ENCODE results near the gene OR6A2. TPM values are rescaled to one million over a fixed set of nuclear protein-coding genes. Genes with fewer than 3 reads are reported as not detected.

The OR6A2 gene
- total and polyA plus RNA-seq, 9 of the 15 experiments (the other 6 are each of a cell fraction or from before 2014, with no cell fraction given): 0.04 to 0.69 (median 0.35) TPM; not detected in 2

- H3K27me3 ChIP-seq (ENCODE audit: control insufficient read depth in 2 of 2, insufficient read depth in 2 of 2, low read length in 2 of 2): no peaks in the 10 kb centered on the region
- no peaks in the 10 kb centered on the region for H3K9me3 ChIP-seq (replicated peaks; ENCODE audit: control insufficient read depth, insufficient read depth, low read depth, low read length)
- ChIA-PET CTCF (ENCODE audit: low intra/inter-chr PET ratio) (no interaction called here), POLR2A (interaction anchor here (0.6 kb wide), 1 partner anchor 1883 kb away, joined by 3 read pairs; no protein-coding TSS in a partner anchor)
- in situ Hi-C loops (cut with MboI): no loop called here
- H3K36me3 ChIP-seq (ENCODE audit: control insufficient read depth, insufficient read depth, low read length): no peaks in the 10 kb centered on the region
- H4K20me1 ChIP-seq (replicated peaks; ENCODE audit: control insufficient read depth, insufficient read depth, low read length): no peaks in the 10 kb centered on the region
- DNase-seq (ENCODE audit: extremely low read depth in 1 of 4, low spot score in 3 of 4) (no peak), FAIRE-seq (no peak), ATAC-seq (no peak)
- no TSS peak for BruUV-seq (replicated peaks)
- no peak overlapping the region for H3K27ac ChIP-seq (ENCODE audit: extremely low read depth, low read depth, low read length)
- H3K79me2 ChIP-seq (ENCODE audit: control insufficient read depth, insufficient read depth, low read length): no peaks in the 10 kb centered on the region
- no peak overlapping the region for H2AFZ ChIP-seq (ENCODE audit: low read depth, low read length)
- H3K9me1 ChIP-seq (ENCODE audit: control insufficient read depth, insufficient read depth, low read length): no peaks in the 10 kb centered on the region
- intact Hi-C loops (cut with micrococcal nuclease): no loop called here
- H3K9ac ChIP-seq (ENCODE audit: insufficient read depth in 1 of 2, low read depth in 2 of 2, low read length in 2 of 2): no peak overlapping the region
- no peak overlapping the region for H3K4me2 ChIP-seq (ENCODE audit: insufficient read depth, low read length)
- H3K4me3 ChIP-seq: no peak overlapping the region
- no peaks in the 10 kb centered on the region for H3K4me1 ChIP-seq (replicated peaks in 1 of 2; ENCODE audit: control insufficient read depth in 2 of 2, insufficient read depth in 2 of 2, low read length in 2 of 2)
- no peak for TF ChIP-seq ZNF592 (IDR thresholded peaks at IDR 0.05)
- no peak for TF ChIP-seq FOXA3 (CRISPR knock-in tag; conservative IDR thresholded peaks at IDR 0.05 in 1 of 2, IDR thresholded peaks at IDR 0.05 in 1 of 2)
- TF ChIP-seq ZC3H8 (IDR thresholded peaks at IDR 0.05): no peak
- no peak for TF ChIP-seq ZFP30 (CRISPR knock-in tag; IDR thresholded peaks at IDR 0.05; ENCODE audit: borderline replicate concordance)
- no peak for TF ChIP-seq PCBP1 (IDR thresholded peaks at IDR 0.05; ENCODE audit: low read depth, low read length, poor library complexity, severe bottlenecking)
- no peak for TF ChIP-seq MED1 (CRISPR knock-in tag; IDR thresholded peaks at IDR 0.05; ENCODE audit: borderline replicate concordance)
- TF ChIP-seq OTX1 (CRISPR knock-in tag; IDR thresholded peaks at IDR 0.05): no peak
- TF ChIP-seq MLLT1 (IDR thresholded peaks at IDR 0.05): no peak
- TF ChIP-seq ARHGAP35 (IDR thresholded peaks at IDR 0.05; ENCODE audit: partially characterized antibody): no peak
- no peak for TF ChIP-seq ZNF347 (CRISPR knock-in tag; IDR thresholded peaks at IDR 0.05; ENCODE audit: low read depth)
- TF ChIP-seq BHLHE40 (IDR thresholded peaks at IDR 0.05; ENCODE audit: low read length): no peak
- no peak for TF ChIP-seq ZNF212 (CRISPR knock-in tag; IDR thresholded peaks at IDR 0.05)
- no peak for TF ChIP-seq MNT (conservative IDR thresholded peaks at IDR 0.05)
- no peak for TF ChIP-seq HMGN3 (IDR thresholded peaks at IDR 0.05; ENCODE audit: borderline replicate concordance, extremely low read depth, insufficient read length, low read depth, low read length)
- no peak for TF ChIP-seq E2F4 (CRISPR knock-in tag; IDR thresholded peaks at IDR 0.05; ENCODE audit: low read depth)
- no peak for TF ChIP-seq FUS (optimal IDR thresholded peaks at IDR 0.05; ENCODE audit: low read depth, low read length)
Measured at GRCh38 chr11:6780829-6781228, 18.7 kb downstream of the OR6A2 start.
